Mesenchymal stem cell (in vitro differentiated cells and primary cell): Measurements from ENCODE around the gene NCLN.
A peak's percentile ranks its signal among the peaks of the same experiment; 100 is the strongest.

Source experiments
- DNase-seq: peaks from one replicate; pipeline ENCODE4 v3.0.0-alpha.2; 2013
- H2AFZ ChIP-seq: one replicate; pipeline ENCODE4 v1.6.1; 2013; ENCODE audit warnings: low read depth, mild to moderate bottlenecking, control low read depth, inconsistent platforms, low read length, moderate library complexity
- H2AK5ac ChIP-seq: 2 replicates; pipeline ENCODE4 v1.6.1; 2013; ENCODE audit warnings: low read length, moderate library complexity, mild to moderate bottlenecking, inconsistent platforms; ENCODE audit not compliant: severe bottlenecking
- H2BK120ac ChIP-seq: one replicate; pipeline ENCODE4 v1.6.1; 2013; ENCODE audit warnings: low read depth, mild to moderate bottlenecking, inconsistent platforms, low read length, moderate library complexity
- H2BK12ac ChIP-seq, 2 experiments: one replicate each; pipeline ENCODE4 v1.6.1; 2013; ENCODE audit warnings: inconsistent platforms in 2 of 2, low read length in 2 of 2, mild to moderate bottlenecking in 2 of 2, moderate library complexity in 2 of 2, control low read depth in 1 of 2
- H2BK15ac ChIP-seq: one replicate; pipeline ENCODE4 v1.6.1; 2013; ENCODE audit warnings: mild to moderate bottlenecking, low read depth, inconsistent platforms; ENCODE audit not compliant: poor library complexity, severe bottlenecking
- H2BK5ac ChIP-seq: 2 replicates; pipeline ENCODE4 v1.6.1; 2013; ENCODE audit warnings: low read depth, mild to moderate bottlenecking, low read length, control low read depth, inconsistent platforms; ENCODE audit not compliant: poor library complexity, severe bottlenecking
- H3K14ac ChIP-seq, 2 experiments: one replicate each; pipeline ENCODE4 v1.6.1; 2013; ENCODE audit warnings: inconsistent platforms in 2 of 2, low read length in 2 of 2, control low read depth in 1 of 2, mild to moderate bottlenecking in 1 of 2, moderate library complexity in 1 of 2
- H3K18ac ChIP-seq, 2 experiments: one replicate each; pipeline ENCODE4 v1.6.1; 2013; ENCODE audit warnings: inconsistent platforms in 2 of 2, low read length in 2 of 2, control low read depth in 1 of 2, low read depth in 1 of 2, mild to moderate bottlenecking in 1 of 2
- H3K23ac ChIP-seq, 2 experiments: one replicate each; pipeline ENCODE4 v1.6.1; 2013; ENCODE audit warnings: inconsistent platforms in 2 of 2, low read length in 2 of 2, mild to moderate bottlenecking in 2 of 2, moderate library complexity in 2 of 2, control low read depth in 1 of 2
- H3K27ac ChIP-seq: 2 replicates; pipeline ENCODE4 v1.5.1; 2013; ENCODE audit warnings: mild to moderate bottlenecking, moderate library complexity, low read length, control low read depth, inconsistent platforms; ENCODE audit not compliant: poor library complexity, severe bottlenecking
- H3K27me3 ChIP-seq, 2 experiments: 2 replicates each; pipeline versions ENCODE4 v1.6.1 to v1.7.0; 2013; ENCODE audit warnings: low read length in 2 of 2, mild to moderate bottlenecking in 2 of 2, moderate library complexity in 2 of 2, control low read depth in 1 of 2, inconsistent platforms in 1 of 2; ENCODE audit not compliant: control insufficient read depth in 1 of 2, insufficient read depth in 1 of 2
- H3K36me3 ChIP-seq, 2 experiments: 2 replicates each; pipeline versions ENCODE4 v1.6.1 to v1.7.0; 2013; ENCODE audit warnings: low read length in 2 of 2, control low read depth in 1 of 2, inconsistent platforms in 1 of 2, low read depth in 1 of 2, mild to moderate bottlenecking in 1 of 2; ENCODE audit not compliant: insufficient read depth in 2 of 2, control insufficient read depth in 1 of 2
- H3K4ac ChIP-seq, 2 experiments: one replicate each; pipeline ENCODE4 v1.6.1; 2013; ENCODE audit warnings: inconsistent platforms in 2 of 2, low read length in 2 of 2, mild to moderate bottlenecking in 2 of 2, moderate library complexity in 2 of 2, control low read depth in 1 of 2, low read depth in 1 of 2
- H3K4me1 ChIP-seq: 2 replicates; pipeline ENCODE4 v1.6.1; 2013; ENCODE audit warnings: low read depth, low read length, control low read depth; ENCODE audit not compliant: control insufficient read depth, insufficient read depth
- H3K4me2 ChIP-seq: 2 replicates; pipeline ENCODE4 v1.6.1; 2013; ENCODE audit warnings: low read length, mild to moderate bottlenecking, inconsistent platforms; ENCODE audit not compliant: poor library complexity, severe bottlenecking
- H3K4me3 ChIP-seq, 2 experiments: 2 replicates each; pipeline versions ENCODE4 v1.5.1 to v1.7.0; 2013; ENCODE audit warnings: low read length in 2 of 2, mild to moderate bottlenecking in 2 of 2, control low read depth in 1 of 2, low read depth in 1 of 2; ENCODE audit not compliant: insufficient read depth in 1 of 2
- H3K79me1 ChIP-seq: replicated peaks from 2 replicates; pipeline ENCODE4 v1.6.1; 2013; ENCODE audit warnings: mild to moderate bottlenecking, control low read depth, low read length, inconsistent platforms; ENCODE audit not compliant: poor library complexity, severe bottlenecking
- H3K9ac ChIP-seq: 2 replicates; pipeline ENCODE4 v1.7.0; 2013; ENCODE audit warnings: mild to moderate bottlenecking, low read length, moderate library complexity
- H3K9me3 ChIP-seq: 2 replicates; pipeline ENCODE4 v1.7.0; 2013; ENCODE audit warnings: mild to moderate bottlenecking, low read length; ENCODE audit not compliant: control insufficient read depth
- H4K8ac ChIP-seq: one replicate; pipeline ENCODE4 v1.6.1; 2013; ENCODE audit warnings: inconsistent platforms, mild to moderate bottlenecking, low read length, moderate library complexity
- H4K91ac ChIP-seq: one replicate; pipeline ENCODE4 v1.6.1; 2013; ENCODE audit warnings: mild to moderate bottlenecking, low read length, inconsistent platforms
- WGBS: methylation state at CpG from one replicate; pipeline ENCODE4 v1.1.7; 2013; ENCODE audit warnings: mixed read lengths; 5-methylcytosine and 5-hydroxymethylcytosine counted together

The NCLN gene

DNA sequence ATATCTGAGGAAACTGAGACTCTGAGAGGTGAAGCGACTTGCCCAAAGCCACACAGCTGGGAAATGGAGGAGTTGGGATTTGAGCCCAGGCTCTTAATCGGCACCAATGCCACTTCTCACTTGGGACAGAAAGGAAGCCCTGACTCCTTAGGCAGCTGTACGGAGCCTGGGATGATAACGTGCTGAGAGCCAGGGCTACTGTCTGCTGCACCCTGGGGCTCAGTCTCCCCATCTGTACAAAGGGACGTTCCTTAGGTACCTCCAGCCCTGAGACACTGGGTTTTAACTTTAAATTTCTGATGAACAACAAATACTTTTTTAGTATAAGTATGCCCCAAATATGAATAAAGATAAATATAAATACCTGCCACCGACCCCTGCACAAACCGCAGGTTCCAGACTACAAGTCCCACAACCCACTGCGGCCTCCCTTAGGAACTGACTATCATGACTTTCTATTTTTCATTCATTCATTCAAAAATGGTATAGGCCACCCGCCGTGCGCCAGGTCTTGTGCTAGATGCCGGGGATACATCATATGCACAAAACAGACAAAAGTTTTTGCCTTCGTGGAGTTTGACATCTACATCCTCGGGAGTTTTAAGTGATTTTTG lies 776 bp upstream of the NCLN start:
- no peak overlapping the region for H2AK5ac ChIP-seq
- DNase-seq: no peak
- no peak overlapping the region for H3K4ac ChIP-seq
- H2BK12ac ChIP-seq: peak overlapping the region in 1 of 2 experiments; percentile 8
- peak overlapping the region; percentile 95 for H4K8ac ChIP-seq
- peaks cover 26% of the 10 kb centered on the region for H3K79me1 ChIP-seq
- H3K23ac ChIP-seq: no peak overlapping the region
- 18% methylated on average over 13 of the region's 14 CpGs for WGBS
- H3K4me2 ChIP-seq: peak overlapping the region; percentile 98
- H3K4me1 ChIP-seq: peaks cover 24% of the 10 kb centered on the region
- no peak overlapping the region for H3K14ac ChIP-seq
- no peak overlapping the region for H2BK15ac ChIP-seq
- no peaks in the 10 kb centered on the region for H3K9me3 ChIP-seq
- H4K91ac ChIP-seq: no peak overlapping the region
- peak overlapping the region; percentile 93 for H3K9ac ChIP-seq
- H3K4me3 ChIP-seq: peak overlapping the region; percentile 37 to 93
- peaks cover 9 to 29% of the 10 kb centered on the region in 2 experiments for H3K36me3 ChIP-seq
- peak overlapping the region in 1 of 2 experiments; percentile 13 for H3K18ac ChIP-seq
- no peak overlapping the region for H2BK120ac ChIP-seq
- H2BK5ac ChIP-seq: no peak overlapping the region
- no peak overlapping the region for H3K27ac ChIP-seq
- H3K27me3 ChIP-seq: no peaks in the 10 kb centered on the region
- H2AFZ ChIP-seq: peak overlapping the region; percentile 81

DNA sequence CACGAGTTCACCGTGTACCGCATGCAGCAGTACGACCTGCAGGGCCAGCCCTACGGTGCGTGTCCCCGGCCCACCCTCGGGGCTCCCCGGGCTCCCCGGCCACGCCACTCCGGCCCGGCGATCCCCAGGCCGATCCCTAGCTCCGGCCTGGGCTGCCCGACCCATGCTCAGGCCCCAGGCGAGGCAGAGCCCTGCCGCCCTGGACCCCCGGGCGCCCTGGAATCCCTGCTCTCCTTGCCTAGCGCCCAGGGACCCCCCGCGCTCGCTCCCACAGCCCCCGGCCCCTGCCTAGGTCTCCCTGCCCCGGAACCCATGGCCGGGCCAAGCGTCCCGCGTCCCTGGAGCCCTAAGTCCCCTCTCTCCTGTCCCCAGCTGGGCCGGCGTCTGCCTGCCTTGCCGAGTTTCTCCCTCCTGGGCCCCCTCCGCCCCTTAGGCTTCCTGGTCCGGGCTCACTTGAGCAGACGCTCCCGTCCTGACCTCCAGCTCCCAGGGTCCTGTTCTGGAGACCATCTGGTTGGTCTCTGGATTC lies 494 bp downstream of the NCLN start:
- H2BK120ac ChIP-seq: peak overlapping the region; percentile 74
- no peak overlapping the region for H2BK12ac ChIP-seq
- H3K36me3 ChIP-seq: peaks cover 9 to 42% of the 10 kb centered on the region in 2 experiments
- H3K79me1 ChIP-seq: peaks cover 34% of the 10 kb centered on the region
- WGBS: 1% methylated on average over 38 of the region's 38 CpGs
- peak overlapping the region; percentile 87 for H2AFZ ChIP-seq
- DNase-seq: peak; percentile 36
- peak overlapping the region; percentile 93 for H3K4me2 ChIP-seq
- H4K8ac ChIP-seq: peak overlapping the region; percentile 94
- H3K27ac ChIP-seq: no peak overlapping the region
- peak overlapping the region; percentile 36 for H2BK5ac ChIP-seq
- peaks cover 27% of the 10 kb centered on the region for H3K4me1 ChIP-seq
- H3K27me3 ChIP-seq: no peaks in the 10 kb centered on the region
- H3K23ac ChIP-seq: peak overlapping the region in 1 of 2 experiments; percentile 91
- H2BK15ac ChIP-seq: no peak overlapping the region
- H3K4ac ChIP-seq: peak overlapping the region in 1 of 2 experiments; percentile 60
- no peaks in the 10 kb centered on the region for H3K9me3 ChIP-seq
- peak overlapping the region; percentile 83 for H4K91ac ChIP-seq
- H3K4me3 ChIP-seq: peak overlapping the region; percentile 93 to 98
- no peak overlapping the region for H2AK5ac ChIP-seq
- H3K9ac ChIP-seq: peak overlapping the region; percentile 93
- peak overlapping the region; percentile 85 to 88 for H3K18ac ChIP-seq
- peak overlapping the region in 1 of 2 experiments; percentile 82 for H3K14ac ChIP-seq

DNA sequence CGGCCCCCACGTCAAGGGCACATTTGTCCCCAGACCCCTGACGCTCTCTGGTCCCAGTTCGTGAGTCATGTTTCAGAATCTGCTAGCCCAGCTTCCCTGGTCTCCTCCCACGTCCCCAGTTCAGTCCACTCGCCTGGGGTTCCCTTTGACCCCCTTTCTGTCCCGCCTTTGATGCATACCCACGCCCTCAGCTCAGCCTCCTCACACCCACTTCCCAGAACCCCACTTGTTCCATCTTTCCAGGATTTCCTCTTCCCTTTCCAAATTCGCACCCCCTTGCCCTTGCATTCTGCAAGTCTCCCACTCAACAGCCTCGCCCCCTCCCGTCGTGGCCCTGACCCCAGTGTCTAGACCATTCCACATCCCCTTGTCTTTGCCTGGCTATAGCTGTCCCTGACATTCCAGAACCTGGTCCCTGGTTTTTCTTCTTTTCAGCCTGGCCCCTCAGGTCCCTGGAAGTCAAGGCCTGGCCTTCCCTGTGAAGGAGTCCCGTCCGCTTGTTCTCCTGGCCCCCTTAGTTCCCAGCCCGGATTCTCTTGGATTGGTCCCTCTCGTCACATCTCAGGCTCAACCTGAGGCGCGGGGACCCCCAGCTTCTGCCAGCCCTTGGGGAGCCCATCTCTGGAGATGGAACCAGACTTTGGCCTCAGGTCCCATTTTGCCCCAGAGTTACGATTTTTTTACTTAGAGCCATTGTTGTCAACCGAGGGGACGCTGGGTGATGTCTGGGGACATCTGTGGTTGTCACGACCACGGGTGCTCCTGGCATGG lies 1.3 kb downstream of the NCLN start:
- Histone ChIP-seq H4K8ac (no peak overlapping the region), H3K4me2 (peak overlapping the region; percentile 93), H2BK120ac (no peak overlapping the region), H3K79me1 (peaks cover 41% of the 10 kb centered on the region), H3K36me3 (peaks cover 9 to 46% of the 10 kb centered on the region in 2 experiments), H3K4me3 (peak overlapping the region; percentile 93 to 98), H3K27ac (no peak overlapping the region), H3K14ac (no peak overlapping the region), H3K4ac (no peak overlapping the region), H2BK15ac (no peak overlapping the region), H3K9ac (peak overlapping the region; percentile 93), H3K9me3 (no peaks in the 10 kb centered on the region), H2AFZ (no peak overlapping the region), H3K18ac (no peak overlapping the region), H4K91ac (no peak overlapping the region), H2AK5ac (no peak overlapping the region), H2BK12ac (no peak overlapping the region), H3K23ac (no peak overlapping the region), H3K4me1 (peaks cover 27% of the 10 kb centered on the region), H2BK5ac (no peak overlapping the region), H3K27me3 (no peaks in the 10 kb centered on the region)
- DNase-seq: peak; percentile 13
- WGBS: 74% methylated on average over 23 of the region's 23 CpGs
